Measurements from ENCODE around the gene TBCK.

TBCK gene

GRCh38 chr4:106343865-106344646 lies 28.0 kb upstream of the TBCK start:
- H3K27ac ChIP-seq (ENCODE audit: low read depth, low read length) = no peak overlapping the region
- H3K36me3 ChIP-seq (ENCODE audit: control insufficient read depth in 1 of 2, insufficient read depth in 2 of 2, low read length in 2 of 2) = peaks cover 4 to 19% of the 10 kb centered on the region in 2 donors
- H3K4me1 ChIP-seq (ENCODE audit: control insufficient read depth in 1 of 2, insufficient read depth in 2 of 2, low read length in 2 of 2) = peaks cover 0 to 6% of the 10 kb centered on the region in 2 donors
- H3K4me3 ChIP-seq (ENCODE audit: low read depth in 1 of 2, low read length in 2 of 2) = no peak overlapping the region
- no peaks in the 10 kb centered on the region for H3K9me3 ChIP-seq (ENCODE audit: control insufficient read depth in 1 of 2, low read length in 2 of 2)
- no peak overlapping the region for H3K9ac ChIP-seq (ENCODE audit: low read depth in 1 of 2, low read length in 2 of 2)
- no peaks in the 10 kb centered on the region for H3K27me3 ChIP-seq (ENCODE audit: control insufficient read depth in 1 of 2, insufficient read depth in 2 of 2, low read length in 2 of 2)

GRCh38 chr4:106340774-106341173 lies 24.8 kb upstream of the TBCK start:
- Histone ChIP-seq H3K36me3 (ENCODE audit: control insufficient read depth in 1 of 2, insufficient read depth in 2 of 2, low read length in 2 of 2) (peaks cover 17 to 40% of the 10 kb centered on the region in 2 donors), H3K9ac (ENCODE audit: low read depth in 1 of 2, low read length in 2 of 2) (no peak overlapping the region), H3K4me1 (ENCODE audit: control insufficient read depth in 1 of 2, insufficient read depth in 2 of 2, low read length in 2 of 2) (peaks cover 0 to 6% of the 10 kb centered on the region in 2 donors), H3K9me3 (ENCODE audit: control insufficient read depth in 1 of 2, low read length in 2 of 2) (peaks cover 0 to 5% of the 10 kb centered on the region in 2 donors), H3K4me3 (ENCODE audit: low read depth in 1 of 2, low read length in 2 of 2) (no peak overlapping the region), H3K27ac (ENCODE audit: low read depth, low read length) (no peak overlapping the region), H3K27me3 (ENCODE audit: control insufficient read depth in 1 of 2, insufficient read depth in 2 of 2, low read length in 2 of 2) (no peaks in the 10 kb centered on the region)

GRCh38 chr4:106339431-106339830 lies 23.4 kb upstream of the TBCK start:
- peaks cover 0 to 5% of the 10 kb centered on the region in 2 donors for H3K9me3 ChIP-seq (ENCODE audit: control insufficient read depth in 1 of 2, low read length in 2 of 2)
- peaks cover 17 to 52% of the 10 kb centered on the region in 2 donors for H3K36me3 ChIP-seq (ENCODE audit: control insufficient read depth in 1 of 2, insufficient read depth in 2 of 2, low read length in 2 of 2)
- no peak overlapping the region for H3K27ac ChIP-seq (ENCODE audit: low read depth, low read length)
- H3K27me3 ChIP-seq (ENCODE audit: control insufficient read depth in 1 of 2, insufficient read depth in 2 of 2, low read length in 2 of 2) = no peaks in the 10 kb centered on the region
- no peak overlapping the region for H3K9ac ChIP-seq (ENCODE audit: low read depth in 1 of 2, low read length in 2 of 2)
- H3K4me3 ChIP-seq (ENCODE audit: low read depth in 1 of 2, low read length in 2 of 2) = no peak overlapping the region
- H3K4me1 ChIP-seq (ENCODE audit: control insufficient read depth in 1 of 2, insufficient read depth in 2 of 2, low read length in 2 of 2) = no peaks in the 10 kb centered on the region

GRCh38 chr4:106338671-106339070 lies 22.7 kb upstream of the TBCK start:
- no peak overlapping the region for H3K9ac ChIP-seq (ENCODE audit: low read depth in 1 of 2, low read length in 2 of 2)
- peaks cover 17 to 53% of the 10 kb centered on the region in 2 donors for H3K36me3 ChIP-seq (ENCODE audit: control insufficient read depth in 1 of 2, insufficient read depth in 2 of 2, low read length in 2 of 2)
- H3K9me3 ChIP-seq (ENCODE audit: control insufficient read depth in 1 of 2, low read length in 2 of 2) = peaks cover 0 to 5% of the 10 kb centered on the region in 2 donors
- no peaks in the 10 kb centered on the region for H3K27me3 ChIP-seq (ENCODE audit: control insufficient read depth in 1 of 2, insufficient read depth in 2 of 2, low read length in 2 of 2)
- no peak overlapping the region for H3K27ac ChIP-seq (ENCODE audit: low read depth, low read length)
- no peak overlapping the region for H3K4me3 ChIP-seq (ENCODE audit: low read depth in 1 of 2, low read length in 2 of 2)
- H3K4me1 ChIP-seq (ENCODE audit: control insufficient read depth in 1 of 2, insufficient read depth in 2 of 2, low read length in 2 of 2) = no peaks in the 10 kb centered on the region

- H3K4me3 ChIP-seq (ENCODE audit: low read depth in 1 of 2, low read length in 2 of 2) = no peak overlapping the region
- no peaks in the 10 kb centered on the region for H3K27me3 ChIP-seq (ENCODE audit: control insufficient read depth in 1 of 2, insufficient read depth in 2 of 2, low read length in 2 of 2)
- peaks cover 0 to 5% of the 10 kb centered on the region in 2 donors for H3K9me3 ChIP-seq (ENCODE audit: control insufficient read depth in 1 of 2, low read length in 2 of 2)
- H3K9ac ChIP-seq (ENCODE audit: low read depth in 1 of 2, low read length in 2 of 2) = no peak overlapping the region
- H3K36me3 ChIP-seq (ENCODE audit: control insufficient read depth in 1 of 2, insufficient read depth in 2 of 2, low read length in 2 of 2) = peaks cover 17 to 60% of the 10 kb centered on the region in 2 donors
- H3K27ac ChIP-seq (ENCODE audit: low read depth, low read length) = no peak overlapping the region
- H3K4me1 ChIP-seq (ENCODE audit: control insufficient read depth in 1 of 2, insufficient read depth in 2 of 2, low read length in 2 of 2) = peaks cover 0 to 4% of the 10 kb centered on the region in 2 donors
Measured at GRCh38 chr4:106337916-106338315, 21.9 kb upstream of the TBCK start.

- H3K4me3 ChIP-seq (ENCODE audit: low read depth in 1 of 2, low read length in 2 of 2) = no peak overlapping the region
- peaks cover 0 to 8% of the 10 kb centered on the region in 2 donors for H3K4me1 ChIP-seq (ENCODE audit: control insufficient read depth in 1 of 2, insufficient read depth in 2 of 2, low read length in 2 of 2)
- peaks cover 19 to 68% of the 10 kb centered on the region in 2 donors for H3K36me3 ChIP-seq (ENCODE audit: control insufficient read depth in 1 of 2, insufficient read depth in 2 of 2, low read length in 2 of 2)
- no peak overlapping the region for H3K9ac ChIP-seq (ENCODE audit: low read depth in 1 of 2, low read length in 2 of 2)
- peaks cover 0 to 5% of the 10 kb centered on the region in 2 donors for H3K9me3 ChIP-seq (ENCODE audit: control insufficient read depth in 1 of 2, low read length in 2 of 2)
- no peak overlapping the region for H3K27ac ChIP-seq (ENCODE audit: low read depth, low read length)
- no peaks in the 10 kb centered on the region for H3K27me3 ChIP-seq (ENCODE audit: control insufficient read depth in 1 of 2, insufficient read depth in 2 of 2, low read length in 2 of 2)
Measured at GRCh38 chr4:106336618-106337017, 20.6 kb upstream of the TBCK start.

GRCh38 chr4:106334741-106335470 lies 18.9 kb upstream of the TBCK start:
- Histone ChIP-seq H3K27me3 (ENCODE audit: control insufficient read depth in 1 of 2, insufficient read depth in 2 of 2, low read length in 2 of 2) (no peaks in the 10 kb centered on the region), H3K4me1 (ENCODE audit: control insufficient read depth in 1 of 2, insufficient read depth in 2 of 2, low read length in 2 of 2) (peaks cover 0 to 8% of the 10 kb centered on the region in 2 donors), H3K9me3 (ENCODE audit: control insufficient read depth in 1 of 2, low read length in 2 of 2) (peaks cover 0 to 5% of the 10 kb centered on the region in 2 donors), H3K4me3 (ENCODE audit: low read depth in 1 of 2, low read length in 2 of 2) (no peak overlapping the region), H3K27ac (ENCODE audit: low read depth, low read length) (no peak overlapping the region), H3K9ac (ENCODE audit: low read depth in 1 of 2, low read length in 2 of 2) (no peak overlapping the region), H3K36me3 (ENCODE audit: control insufficient read depth in 1 of 2, insufficient read depth in 2 of 2, low read length in 2 of 2) (peaks cover 21 to 67% of the 10 kb centered on the region in 2 donors)

- H3K27ac ChIP-seq (ENCODE audit: low read depth, low read length) = no peak overlapping the region
- peaks cover 0 to 8% of the 10 kb centered on the region in 2 donors for H3K4me1 ChIP-seq (ENCODE audit: control insufficient read depth in 1 of 2, insufficient read depth in 2 of 2, low read length in 2 of 2)
- no peak overlapping the region for H3K4me3 ChIP-seq (ENCODE audit: low read depth in 1 of 2, low read length in 2 of 2)
- H3K36me3 ChIP-seq (ENCODE audit: control insufficient read depth in 1 of 2, insufficient read depth in 2 of 2, low read length in 2 of 2) = peaks cover 19 to 57% of the 10 kb centered on the region in 2 donors
- H3K9ac ChIP-seq (ENCODE audit: low read depth in 1 of 2, low read length in 2 of 2) = no peak overlapping the region
- H3K27me3 ChIP-seq (ENCODE audit: control insufficient read depth in 1 of 2, insufficient read depth in 2 of 2, low read length in 2 of 2) = no peaks in the 10 kb centered on the region
- peaks cover 0 to 5% of the 10 kb centered on the region in 2 donors for H3K9me3 ChIP-seq (ENCODE audit: control insufficient read depth in 1 of 2, low read length in 2 of 2)
Measured at GRCh38 chr4:106333186-106333585, 17.2 kb upstream of the TBCK start.

- H3K27me3 ChIP-seq (ENCODE audit: control insufficient read depth in 1 of 2, insufficient read depth in 2 of 2, low read length in 2 of 2) = no peaks in the 10 kb centered on the region
Measured at GRCh38 chr4:106329041-106329618, 13.1 kb upstream of the TBCK start.

GRCh38 chr4:106325800-106326199 lies 9.8 kb upstream of the TBCK start:
- Histone ChIP-seq H3K27ac (ENCODE audit: low read depth, low read length) (no peak overlapping the region), H3K36me3 (ENCODE audit: control insufficient read depth in 1 of 2, insufficient read depth in 2 of 2, low read length in 2 of 2) (peaks cover 16 to 26% of the 10 kb centered on the region in 2 donors), H3K4me3 (ENCODE audit: low read depth in 1 of 2, low read length in 2 of 2) (no peak overlapping the region), H3K27me3 (ENCODE audit: control insufficient read depth in 1 of 2, insufficient read depth in 2 of 2, low read length in 2 of 2) (no peaks in the 10 kb centered on the region), H3K4me1 (ENCODE audit: control insufficient read depth in 1 of 2, insufficient read depth in 2 of 2, low read length in 2 of 2) (no peaks in the 10 kb centered on the region), H3K9me3 (ENCODE audit: control insufficient read depth in 1 of 2, low read length in 2 of 2) (no peaks in the 10 kb centered on the region), H3K9ac (ENCODE audit: low read depth in 1 of 2, low read length in 2 of 2) (no peak overlapping the region)

More at GRCh38 chr4:106329041-106329618, 13.1 kb upstream of the TBCK start:
- H3K9me3 ChIP-seq (ENCODE audit: control insufficient read depth in 1 of 2, low read length in 2 of 2) = no peaks in the 10 kb centered on the region
- no peak overlapping the region for H3K4me3 ChIP-seq (ENCODE audit: low read depth in 1 of 2, low read length in 2 of 2)
- H3K27ac ChIP-seq (ENCODE audit: low read depth, low read length) = no peak overlapping the region
- peaks cover 0 to 8% of the 10 kb centered on the region in 2 donors for H3K4me1 ChIP-seq (ENCODE audit: control insufficient read depth in 1 of 2, insufficient read depth in 2 of 2, low read length in 2 of 2)
- H3K36me3 ChIP-seq (ENCODE audit: control insufficient read depth in 1 of 2, insufficient read depth in 2 of 2, low read length in 2 of 2) = peaks cover 20 to 48% of the 10 kb centered on the region in 2 donors
- H3K9ac ChIP-seq (ENCODE audit: low read depth in 1 of 2, low read length in 2 of 2) = no peak overlapping the region
